NCI-H1105 treated with DMSO at 0.1 percent for 48 hours (cell line): ENCODE measurements around the gene ZNF331.

Source experiments
- DNase-seq: peaks from one replicate; lab custom pipeline; 2025; lab: John Stamatoyannopoulos, UW

ZNF331 gene

DNA sequence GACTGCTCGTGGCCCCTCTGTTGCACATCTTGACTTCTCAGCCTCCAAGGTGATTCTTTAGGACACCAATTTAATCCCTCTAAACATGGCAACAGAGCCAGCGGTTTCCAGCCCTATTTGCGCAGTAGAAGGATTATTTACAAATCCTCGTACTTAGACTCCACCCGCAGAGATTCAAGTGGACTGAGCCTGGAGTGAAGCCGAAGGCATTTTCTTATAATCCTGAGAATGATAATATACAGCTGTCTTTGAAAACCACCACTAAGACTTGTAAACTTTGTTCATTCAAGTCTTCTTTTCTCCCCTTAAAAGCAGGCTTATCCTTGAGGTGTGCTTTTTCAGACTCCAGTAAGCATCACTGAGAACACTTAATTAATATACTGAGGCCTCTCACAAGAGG lies 89.0 kb downstream of the ZNF331 start:
- no peak for DNase-seq
